ENCODE data around the gene GHRH.

DNA sequence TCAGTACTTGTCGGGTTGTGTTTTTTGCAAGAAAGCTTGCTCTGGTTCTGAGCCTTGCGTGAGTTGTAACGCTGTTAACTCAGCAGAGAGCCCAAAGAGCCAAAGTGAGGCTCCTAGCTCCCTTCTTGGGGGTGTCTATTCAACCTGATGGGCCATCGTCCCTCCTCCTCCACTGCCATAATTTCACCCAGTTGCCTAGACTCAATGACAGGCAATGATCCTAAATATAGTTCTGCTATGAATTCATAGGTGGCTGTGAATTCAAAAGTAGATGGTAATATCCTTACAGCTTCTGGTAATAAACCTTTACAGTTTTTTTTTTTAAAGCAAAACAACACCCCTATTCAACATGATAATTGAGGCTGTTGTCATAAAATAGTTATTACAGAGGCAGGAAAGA, 39.5 kb downstream of the GHRH start:
- TF ChIP-seq, protein P1, sequence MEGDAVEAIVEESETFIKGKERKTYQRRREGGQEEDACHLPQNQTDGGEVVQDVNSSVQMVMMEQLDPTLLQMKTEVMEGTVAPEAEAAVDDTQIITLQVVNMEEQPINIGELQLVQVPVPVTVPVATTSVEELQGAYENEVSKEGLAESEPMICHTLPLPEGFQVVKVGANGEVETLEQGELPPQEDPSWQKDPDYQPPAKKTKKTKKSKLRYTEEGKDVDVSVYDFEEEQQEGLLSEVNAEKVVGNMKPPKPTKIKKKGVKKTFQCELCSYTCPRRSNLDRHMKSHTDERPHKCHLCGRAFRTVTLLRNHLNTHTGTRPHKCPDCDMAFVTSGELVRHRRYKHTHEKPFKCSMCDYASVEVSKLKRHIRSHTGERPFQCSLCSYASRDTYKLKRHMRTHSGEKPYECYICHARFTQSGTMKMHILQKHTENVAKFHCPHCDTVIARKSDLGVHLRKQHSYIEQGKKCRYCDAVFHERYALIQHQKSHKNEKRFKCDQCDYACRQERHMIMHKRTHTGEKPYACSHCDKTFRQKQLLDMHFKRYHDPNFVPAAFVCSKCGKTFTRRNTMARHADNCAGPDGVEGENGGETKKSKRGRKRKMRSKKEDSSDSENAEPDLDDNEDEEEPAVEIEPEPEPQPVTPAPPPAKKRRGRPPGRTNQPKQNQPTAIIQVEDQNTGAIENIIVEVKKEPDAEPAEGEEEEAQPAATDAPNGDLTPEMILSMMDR (IDR thresholded peaks at IDR 0.05): no peak
- no peak for TF ChIP-seq TFCP2L1 (CRISPR knock-in tag; IDR thresholded peaks at IDR 0.05)
